Osteocyte (in vitro differentiated cells): ENCODE results near the gene GLT1D1. TPM values are rescaled to one million over a fixed set of nuclear protein-coding genes. Genes with fewer than 3 reads are reported as not detected.
"Not testable (repeated sequence)": the region's sequence is repeated elsewhere in the genome, so short reads cannot be mapped to it uniquely, and the experiment has no call there.

Experiments
- DNase-seq: peaks from one replicate; pipeline ENCODE4 v3.0.0; 2021; ENCODE audit warnings: mixed read lengths; ENCODE audit not compliant: unreplicated experiment; ENCODE audit errors: extremely low spot score
- H3K27ac Mint-ChIP-seq: one replicate; pipeline ENCODE4 v1.8.0; 2021; ENCODE audit warnings: mild to moderate bottlenecking, mixed read lengths; ENCODE audit not compliant: unreplicated experiment
- H3K27me3 Mint-ChIP-seq: one replicate; pipeline ENCODE4 v1.8.0; 2021; ENCODE audit warnings: mixed read lengths; ENCODE audit not compliant: unreplicated experiment
- H3K36me3 Mint-ChIP-seq: one replicate; pipeline ENCODE4 v1.8.0; 2021; ENCODE audit warnings: mixed read lengths; ENCODE audit not compliant: unreplicated experiment
- H3K4me1 Mint-ChIP-seq: one replicate; pipeline ENCODE4 v1.8.0; 2021; ENCODE audit warnings: mixed read lengths; ENCODE audit not compliant: unreplicated experiment
- H3K4me3 Mint-ChIP-seq: one replicate; pipeline ENCODE4 v1.8.0; 2021; ENCODE audit warnings: mild to moderate bottlenecking, moderate library complexity, mixed read lengths; ENCODE audit not compliant: unreplicated experiment
- H3K9me3 Mint-ChIP-seq: one replicate; pipeline ENCODE4 v1.8.0; 2021; ENCODE audit warnings: mixed read lengths; ENCODE audit not compliant: unreplicated experiment
- long read RNA-seq: library from polyadenylated mRNA; unstranded; transcript quantifications from one replicate; pipeline ENCODE4 v2.0.0, GENCODE V29; 2021
- total RNA-seq: library from RNA; stranded (reverse); gene quantifications from 2 replicates; pipeline ENCODE4 v1.2.1, GENCODE V29; 2021
- TF ChIP-seq, protein P1 (sequence below): fragments of 200-600 bp; sonication (generic); IDR thresholded peaks from 2 replicates; pipeline ENCODE4 v1.5.0; 2021; ENCODE audit warnings: antibody characterized with exemption, mild to moderate bottlenecking, moderate library complexity

The GLT1D1 gene
- 0.11 TPM in 1 of 2 replicates, not detected in the other for total RNA-seq
- long read RNA-seq: 0 reads

DNA sequence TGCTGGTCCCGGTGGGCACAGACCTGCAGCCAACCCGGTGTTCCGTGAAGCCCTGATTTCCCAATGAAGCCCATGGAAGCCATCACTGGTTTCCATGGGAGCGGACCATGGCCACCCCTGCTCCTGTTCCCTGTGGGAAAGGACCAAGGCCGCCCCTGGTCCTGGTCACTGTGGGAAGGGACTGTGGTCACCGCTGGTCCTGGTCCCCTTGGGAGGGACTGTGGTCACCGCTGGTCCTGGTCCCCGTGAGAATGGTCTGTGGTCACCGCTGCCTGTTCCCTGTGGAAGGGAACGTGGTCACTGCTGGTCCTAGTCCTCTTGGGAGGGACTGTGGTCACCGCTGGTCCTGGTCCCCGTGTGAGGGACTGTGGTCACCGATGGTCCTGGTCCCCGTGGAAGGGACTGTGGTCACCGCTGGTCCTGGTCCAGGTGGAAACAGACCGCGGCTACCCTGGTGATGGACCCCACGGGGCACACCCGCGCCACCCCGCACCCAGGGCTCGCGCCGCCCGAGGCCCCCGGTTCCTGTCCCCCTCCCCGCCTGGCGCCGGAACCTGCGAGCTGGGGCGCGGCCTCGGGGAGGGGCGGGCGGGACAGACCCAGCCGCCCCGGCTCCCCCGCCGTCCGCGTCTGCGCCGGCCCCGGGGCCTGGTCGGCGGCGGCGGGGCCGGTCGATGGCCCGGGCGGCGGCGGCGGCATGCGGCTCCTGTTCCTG is at the start of gene GLT1D1:
Gene GLT1D1, plus strand, starts transcription at position 594 of the 715 bp plus-strand sequence. Its CDS starts 104 bp downstream, at position 698.
- Mint-ChIP-seq H3K36me3 (no peaks in the 10 kb centered on the region), H3K27ac (no peak within 1 kb of the TSS), H3K9me3 (no peaks in the 10 kb centered on the region), H3K27me3 (peaks cover 35% of the 10 kb centered on the region), H3K4me1 (peaks cover 2% of the 10 kb centered on the region), H3K4me3 (no peak within 1 kb of the TSS)
- TF ChIP-seq, protein P1, sequence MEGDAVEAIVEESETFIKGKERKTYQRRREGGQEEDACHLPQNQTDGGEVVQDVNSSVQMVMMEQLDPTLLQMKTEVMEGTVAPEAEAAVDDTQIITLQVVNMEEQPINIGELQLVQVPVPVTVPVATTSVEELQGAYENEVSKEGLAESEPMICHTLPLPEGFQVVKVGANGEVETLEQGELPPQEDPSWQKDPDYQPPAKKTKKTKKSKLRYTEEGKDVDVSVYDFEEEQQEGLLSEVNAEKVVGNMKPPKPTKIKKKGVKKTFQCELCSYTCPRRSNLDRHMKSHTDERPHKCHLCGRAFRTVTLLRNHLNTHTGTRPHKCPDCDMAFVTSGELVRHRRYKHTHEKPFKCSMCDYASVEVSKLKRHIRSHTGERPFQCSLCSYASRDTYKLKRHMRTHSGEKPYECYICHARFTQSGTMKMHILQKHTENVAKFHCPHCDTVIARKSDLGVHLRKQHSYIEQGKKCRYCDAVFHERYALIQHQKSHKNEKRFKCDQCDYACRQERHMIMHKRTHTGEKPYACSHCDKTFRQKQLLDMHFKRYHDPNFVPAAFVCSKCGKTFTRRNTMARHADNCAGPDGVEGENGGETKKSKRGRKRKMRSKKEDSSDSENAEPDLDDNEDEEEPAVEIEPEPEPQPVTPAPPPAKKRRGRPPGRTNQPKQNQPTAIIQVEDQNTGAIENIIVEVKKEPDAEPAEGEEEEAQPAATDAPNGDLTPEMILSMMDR: no peak
- DNase-seq: no peak

DNA sequence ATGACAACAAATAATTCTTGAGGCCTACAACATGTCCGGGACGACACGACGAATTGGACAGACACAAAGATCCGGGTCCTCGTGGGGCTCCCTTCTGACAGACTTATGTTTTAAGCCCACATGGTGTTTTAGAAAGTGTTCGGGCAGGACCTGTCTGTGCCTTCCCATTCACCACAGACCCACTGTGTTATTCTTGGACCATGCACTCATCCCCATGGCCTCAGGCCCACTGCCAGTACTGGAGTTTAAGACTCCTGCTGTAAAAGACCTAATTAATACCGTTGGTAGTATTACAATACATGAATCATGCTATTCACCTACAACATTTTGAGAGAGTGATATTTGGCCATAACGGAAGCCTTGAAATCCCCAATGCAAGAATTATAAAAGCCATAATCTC is 49.5 kb upstream of the GLT1D1 start:
- Mint-ChIP-seq H3K27ac (no peak overlapping the region), H3K36me3 (peaks cover 56% of the 10 kb centered on the region), H3K9me3 (peaks cover 10% of the 10 kb centered on the region), H3K4me1 (peaks cover 24% of the 10 kb centered on the region), H3K27me3 (no peaks in the 10 kb centered on the region), H3K4me3 (no peak overlapping the region)
- TF ChIP-seq, protein P1: no peak
- no peak for DNase-seq

DNA sequence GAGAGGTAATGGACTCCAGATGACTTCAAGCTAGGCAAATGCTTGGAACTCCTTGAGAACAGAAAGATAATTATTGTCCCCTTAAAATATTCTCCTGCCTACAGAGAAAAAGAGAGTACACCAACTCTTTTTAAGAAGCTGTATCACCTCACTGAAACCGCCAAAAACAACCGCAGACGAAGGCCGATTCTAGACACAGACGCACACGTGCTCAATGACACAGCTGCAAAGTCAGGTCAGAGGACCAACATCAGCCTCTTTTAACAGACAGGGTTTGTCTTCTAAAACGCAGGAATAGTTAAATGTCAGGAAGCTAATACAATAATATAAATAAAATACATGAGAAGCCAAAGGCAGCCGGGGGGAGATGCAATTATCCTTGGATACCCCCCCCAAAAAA is 48.5 kb upstream of the GLT1D1 start:
- no peak for DNase-seq
- H3K4me1 Mint-ChIP-seq: peaks cover 24% of the 10 kb centered on the region
- H3K27me3 Mint-ChIP-seq: no peaks in the 10 kb centered on the region
- TF ChIP-seq, protein P1: no peak
- H3K9me3 Mint-ChIP-seq: peaks cover 10% of the 10 kb centered on the region
- H3K27ac Mint-ChIP-seq: no peak overlapping the region
- peaks cover 56% of the 10 kb centered on the region for H3K36me3 Mint-ChIP-seq
- no peak overlapping the region for H3K4me3 Mint-ChIP-seq

DNA sequence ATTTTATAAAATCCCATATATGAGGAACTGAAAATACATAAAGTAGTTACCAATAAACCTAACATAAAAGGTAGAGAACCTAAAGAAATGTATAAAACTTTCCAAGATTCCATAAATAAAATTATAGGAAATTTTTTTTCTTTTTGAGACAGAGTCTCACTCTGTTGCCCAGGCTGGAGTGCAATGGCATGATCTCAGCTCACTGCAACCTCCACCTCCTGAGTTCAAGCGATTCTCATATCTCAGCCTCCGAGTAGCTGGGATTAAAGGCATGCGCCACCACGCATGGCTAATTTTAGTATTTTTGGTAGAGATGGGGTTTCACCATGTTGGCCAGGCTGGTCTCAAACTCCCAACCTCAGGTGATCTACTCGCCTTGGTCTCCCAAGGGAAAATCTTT is 47.9 kb upstream of the GLT1D1 start:
- H3K9me3 Mint-ChIP-seq, H3K27me3 Mint-ChIP-seq, H3K27ac Mint-ChIP-seq, H3K4me3 Mint-ChIP-seq, DNase-seq: not testable (repeated sequence)
- H3K36me3 Mint-ChIP-seq: peaks cover 51% of the 10 kb centered on the region
- peaks cover 24% of the 10 kb centered on the region for H3K4me1 Mint-ChIP-seq

DNA sequence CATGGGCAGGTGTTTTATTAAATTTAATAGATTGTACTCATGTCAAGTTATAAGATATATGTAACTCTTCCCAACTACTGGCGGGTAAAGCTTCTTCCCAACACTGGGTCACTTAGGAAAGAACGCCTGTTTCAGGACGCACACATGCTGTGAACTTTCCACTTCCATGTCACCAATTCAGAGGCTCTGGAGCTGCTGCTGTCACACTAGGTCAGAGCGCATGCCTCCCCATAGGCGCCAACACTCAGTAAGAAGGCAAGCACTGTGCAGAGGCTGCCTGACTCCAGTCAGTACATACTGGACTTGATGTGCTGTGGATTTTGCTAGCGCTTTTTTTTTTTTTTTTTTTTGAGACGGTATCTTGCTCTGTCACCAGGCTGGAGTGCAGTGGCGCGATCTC is 46.7 kb upstream of the GLT1D1 start:
- TF ChIP-seq, protein P1: no peak
- H3K4me1 Mint-ChIP-seq: peaks cover 22% of the 10 kb centered on the region
- H3K27me3 Mint-ChIP-seq: no peaks in the 10 kb centered on the region
- peaks cover 50% of the 10 kb centered on the region for H3K36me3 Mint-ChIP-seq
- H3K27ac Mint-ChIP-seq: no peak overlapping the region
- H3K4me3 Mint-ChIP-seq: no peak overlapping the region
- peaks cover 10% of the 10 kb centered on the region for H3K9me3 Mint-ChIP-seq
- no peak for DNase-seq
